Hypothalamus (tissue), 51 donors: ENCODE results near the gene KRT81.
"Not testable (repeated sequence)": the region's sequence is repeated elsewhere in the genome, so short reads cannot be mapped to it uniquely, and the experiment has no call there.

ENCODE experiments used
- DNase-seq, 51 donors: peaks; one replicate each; lab custom pipeline; 2025; lab: John Stamatoyannopoulos, UW

Gene KRT81

GRCh38 chr12:52245259-52245961 lies 45.9 kb downstream of the KRT81 start:
- DNase-seq = no peak

- DNase-seq = no peak
Observed at GRCh38 chr12:52244615-52244994, 46.7 kb downstream of the KRT81 start.

GRCh38 chr12:52243856-52244614 lies 47.3 kb downstream of the KRT81 start:
- peak in 9 of 51 donors; percentile 10 to 59 (median 25) for DNase-seq

- no peak for DNase-seq
Observed at GRCh38 chr12:52243259-52243855, 48.0 kb downstream of the KRT81 start.

GRCh38 chr12:52242442-52243258 lies 48.7 kb downstream of the KRT81 start:
- no peak for DNase-seq

- DNase-seq = no peak
Observed at GRCh38 chr12:52241205-52241842, 50.0 kb downstream of the KRT81 start.

GRCh38 chr12:52240247-52240646 lies 51.1 kb downstream of the KRT81 start:
- DNase-seq = not testable (repeated sequence)

GRCh38 chr12:52239767-52240166 lies 51.6 kb downstream of the KRT81 start:
- DNase-seq = no peak

- no peak for DNase-seq
Observed at GRCh38 chr12:52238916-52239646, 52.3 kb downstream of the KRT81 start.

- DNase-seq = no peak
Observed at GRCh38 chr12:52238207-52238840, 53.0 kb downstream of the KRT81 start.

GRCh38 chr12:52236386-52237050 lies 54.8 kb downstream of the KRT81 start:
- DNase-seq = no peak
